Measurements from ENCODE around the gene PRR36. TPM values are rescaled to one million over a fixed set of nuclear protein-coding genes. Genes with fewer than 3 reads are reported as not detected.

The PRR36 gene
- total RNA-seq, 1 experiment from 2014 or later, result 0.26 TPM

DNA sequence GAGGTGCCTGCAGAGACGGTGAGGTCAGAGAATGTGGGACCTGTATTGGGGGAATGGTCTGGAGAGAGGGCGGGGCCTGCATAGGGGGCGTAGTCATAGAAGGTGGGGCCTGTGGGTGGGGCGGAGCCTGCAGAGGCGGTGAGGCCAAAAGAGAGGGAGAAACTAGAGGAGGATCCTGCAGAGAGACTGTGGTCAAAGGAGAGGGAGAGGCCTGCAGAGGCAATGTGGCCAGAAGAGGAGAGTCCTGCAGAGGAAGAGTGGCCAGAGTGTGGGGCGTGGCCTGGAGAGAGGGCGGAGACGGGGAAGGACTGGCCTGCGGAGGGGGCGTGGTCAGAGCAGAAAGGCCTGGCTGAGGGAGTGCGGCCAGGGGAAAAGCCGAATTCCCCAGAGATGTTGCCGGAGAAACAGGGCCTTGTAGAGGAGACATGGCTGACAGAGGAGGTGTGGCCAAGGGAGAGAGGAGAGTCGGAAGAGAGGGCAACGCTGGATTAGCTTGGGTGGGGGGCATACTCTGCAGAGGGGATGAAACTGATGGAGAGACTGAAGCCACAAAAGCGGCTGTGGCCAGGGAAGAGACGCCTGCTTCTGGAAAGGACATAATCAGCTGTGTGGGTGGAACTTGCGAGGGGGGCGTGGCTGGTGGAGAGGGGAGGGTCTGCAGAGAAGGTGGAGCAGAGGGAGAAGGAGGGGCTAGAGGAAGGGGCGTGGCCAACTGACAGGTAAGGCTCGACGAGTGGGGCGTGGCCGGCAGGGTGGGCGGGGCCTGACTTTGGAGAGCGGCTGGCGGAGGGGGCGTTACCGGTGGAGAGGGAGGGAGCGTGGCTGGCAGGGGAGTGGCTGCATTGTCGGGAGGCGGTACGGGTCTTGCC lies 2.5 kb downstream of the PRR36 start:
- Mint-ChIP-seq H3K27ac (ENCODE audit: low read depth, unreplicated experiment) (peak overlapping the region; percentile 80), H3K36me3 (ENCODE audit: insufficient read depth, unreplicated experiment) (peaks cover 7% of the 10 kb centered on the region), H3K4me3 (ENCODE audit: unreplicated experiment) (peak overlapping the region; percentile 68), H3K9me3 (ENCODE audit: unreplicated experiment) (no peaks in the 10 kb centered on the region), H3K4me1 (ENCODE audit: insufficient read depth, unreplicated experiment) (peaks cover 21% of the 10 kb centered on the region), H3K27me3 (ENCODE audit: insufficient read depth, unreplicated experiment) (no peaks in the 10 kb centered on the region)
- TF ChIP-seq CTCF (IDR thresholded peaks at IDR 0.05; ENCODE audit: unreplicated experiment), result no peak
- peak; percentile 95 for DNase-seq (ENCODE audit: unreplicated experiment)
- intact Hi-C loops (cut with micrococcal nuclease), result no loop called here
- BruUV-seq (replicated peaks), result no TSS peak
- ChIA-PET POLR2A (interaction anchor here (0.5 to 1.8 kb wide), 5 partner anchors 17 to 31 kb away, joined by 3 to 5 read pairs (median 4); partner anchors contain the start of gene LRRC8E), CTCF (interaction anchor here (0.9 kb wide), 1 partner anchor 13 kb away, joined by 3 read pairs; no protein-coding TSS in a partner anchor)

DNA sequence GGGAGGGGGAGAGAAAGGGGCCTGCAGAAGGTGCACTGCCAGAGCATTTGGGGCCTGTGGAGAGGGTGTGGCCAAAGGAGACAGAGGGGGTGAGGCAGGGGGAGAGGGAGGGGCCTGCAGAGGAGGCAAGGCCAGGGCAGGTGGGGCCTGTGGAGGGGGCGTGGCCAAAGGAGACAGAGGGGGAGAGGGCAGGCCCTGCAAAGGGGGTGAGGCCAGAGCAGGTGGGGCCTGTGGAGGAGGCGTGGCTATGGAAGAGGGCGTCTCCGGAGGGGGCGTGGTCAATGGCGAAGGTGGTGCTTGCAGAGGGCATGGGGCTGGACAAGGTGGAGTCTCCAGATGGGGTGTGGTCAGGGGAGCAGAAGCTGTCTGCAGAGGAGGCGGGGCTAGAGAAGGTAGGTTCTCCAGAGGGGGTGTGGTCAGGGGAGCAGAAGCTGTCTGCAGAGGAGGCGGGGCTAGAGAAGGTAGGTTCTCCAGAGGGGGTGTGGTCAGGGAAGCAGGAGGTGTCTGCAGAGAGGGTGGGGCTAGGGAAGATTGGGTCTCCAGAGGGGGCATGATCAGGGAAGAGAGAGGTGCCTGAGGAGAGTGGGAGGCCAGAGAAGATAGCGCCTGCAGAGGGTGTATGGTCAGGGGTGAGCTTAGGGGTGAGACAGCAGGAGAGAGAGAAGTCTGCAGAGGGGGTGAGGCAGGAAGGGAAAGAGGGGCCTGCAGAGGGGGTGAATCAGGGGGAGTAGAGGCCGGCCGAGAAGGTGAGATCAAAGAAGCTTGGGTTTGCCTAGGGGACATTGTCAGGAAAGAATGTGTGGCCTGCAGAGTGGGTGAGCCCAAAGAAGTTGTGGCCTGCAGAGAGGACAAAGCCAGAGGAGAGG lies 3.4 kb downstream of the PRR36 start:
- ChIA-PET POLR2A (interaction anchor here (0.9 to 1.8 kb wide), 2 partner anchors 17 to 32 kb away, joined by 3 to 5 read pairs; partner anchors contain the start of gene LRRC8E), CTCF (interaction anchor here (0.6 to 0.9 kb wide), 3 partner anchors 12 to 223 kb away, joined by 3 to 4 read pairs (median 4); no protein-coding TSS in a partner anchor)
- no peaks in the 10 kb centered on the region for H3K27me3 Mint-ChIP-seq (ENCODE audit: insufficient read depth, unreplicated experiment)
- intact Hi-C loops (cut with micrococcal nuclease), result no loop called here
- peaks cover 7% of the 10 kb centered on the region for H3K36me3 Mint-ChIP-seq (ENCODE audit: insufficient read depth, unreplicated experiment)
- H3K4me3 Mint-ChIP-seq (ENCODE audit: unreplicated experiment), result peak overlapping the region; percentile 77
- no TSS peak for BruUV-seq (replicated peaks)
- no peaks in the 10 kb centered on the region for H3K9me3 Mint-ChIP-seq (ENCODE audit: unreplicated experiment)
- peak overlapping the region; percentile 80 for H3K27ac Mint-ChIP-seq (ENCODE audit: low read depth, unreplicated experiment)
- DNase-seq (ENCODE audit: unreplicated experiment), result peak; percentile 92
- no peak for TF ChIP-seq CTCF (IDR thresholded peaks at IDR 0.05; ENCODE audit: unreplicated experiment)
- peaks cover 21% of the 10 kb centered on the region for H3K4me1 Mint-ChIP-seq (ENCODE audit: insufficient read depth, unreplicated experiment)

- no peaks in the 10 kb centered on the region for H3K9me3 Mint-ChIP-seq (ENCODE audit: unreplicated experiment)
- peaks cover 27% of the 10 kb centered on the region for H3K4me1 Mint-ChIP-seq (ENCODE audit: insufficient read depth, unreplicated experiment)
- no TSS peak for BruUV-seq (replicated peaks)
- intact Hi-C loops (cut with micrococcal nuclease), result loop anchor here (1.0 to 5.0 kb wide), 2 partner anchors 33 to 52 kb away; partner anchors contain the start of genes MAP2K7 and SNAPC2
- no peak for TF ChIP-seq CTCF (IDR thresholded peaks at IDR 0.05; ENCODE audit: unreplicated experiment)
- H3K27me3 Mint-ChIP-seq (ENCODE audit: insufficient read depth, unreplicated experiment), result no peaks in the 10 kb centered on the region
- DNase-seq (ENCODE audit: unreplicated experiment), result peak; percentile 85
- H3K27ac Mint-ChIP-seq (ENCODE audit: low read depth, unreplicated experiment), result no peak overlapping the region
- H3K36me3 Mint-ChIP-seq (ENCODE audit: insufficient read depth, unreplicated experiment), result peaks cover 13% of the 10 kb centered on the region
- CTCF ChIA-PET, result interaction anchor here (0.5 to 1.9 kb wide), 25 partner anchors 9 to 1756 kb away, joined by 3 to 18 read pairs (median 6); partner anchors contain the start of genes LRRC8E, MAP2K7 and TRAPPC5
- H3K4me3 Mint-ChIP-seq (ENCODE audit: unreplicated experiment), result peak overlapping the region; percentile 77
- POLR2A ChIA-PET, result interaction anchor here (0.6 to 2.2 kb wide), 14 partner anchors 11 to 806 kb away, joined by 3 to 91 read pairs (median 4); partner anchors contain the start of genes LRRC8E, MAP2K7, SNAPC2 and TIMM44
These were observed 4.2 kb downstream of the PRR36 start for GRCh38 chr19:7869910-7870511.
